ENCODE results near the gene KPNA3. TPM values are rescaled to one million over a fixed set of nuclear protein-coding genes. Genes with fewer than 3 reads are reported as not detected.

The KPNA3 gene
- total and polyA plus RNA-seq, 2 donors (not counting 1 experiment from before 2014, with no cell fraction given), result 37.0 to 68.3 TPM

GRCh38 chr13:49676581-49677298 lies 115.7 kb downstream of the KPNA3 start:
- Histone ChIP-seq H3K27me3 (ENCODE audit: control insufficient read depth, insufficient read depth, low read length) (no peaks in the 10 kb centered on the region), H3K9ac (ENCODE audit: insufficient read depth, low read length) (no peak overlapping the region), H3K4me1 (ENCODE audit: control insufficient read depth, extremely low read depth, insufficient read depth, low read length) (no peaks in the 10 kb centered on the region), H3K9me3 (ENCODE audit: control insufficient read depth, insufficient read depth, low read depth, low read length) (no peaks in the 10 kb centered on the region), H3K4me2 (ENCODE audit: extremely low read depth, insufficient read depth, low read length) (no peak overlapping the region), H3K27ac (ENCODE audit: insufficient read depth, low read length) (no peak overlapping the region), H2AFZ (ENCODE audit: low read length) (no peak overlapping the region), H3K36me3 (ENCODE audit: control insufficient read depth, insufficient read depth, low read length) (no peaks in the 10 kb centered on the region), H4K20me1 (ENCODE audit: control insufficient read depth, extremely low read depth, insufficient read depth, low read length) (no peaks in the 10 kb centered on the region), H3K79me2 (ENCODE audit: control insufficient read depth, insufficient read depth, low read length) (peaks cover 3% of the 10 kb centered on the region), H3K4me3 (replicated peaks in 1 of 4; ENCODE audit: control extremely low read depth in 1 of 4, insufficient read depth in 1 of 4, low read depth in 3 of 4, low read length in 4 of 4) (no peak overlapping the region)
- TF ChIP-seq CTCF (conservative IDR thresholded peaks at IDR 0.05 in 1 of 2, IDR thresholded peaks at IDR 0.05 in 1 of 2; ENCODE audit: low read depth in 1 of 2, low read length in 2 of 2) (no peak), EZH2 (IDR thresholded peaks at IDR 0.05; ENCODE audit: low read length, missing control alignments) (no peak)
- DNase-seq (ENCODE audit: low read depth in 2 of 2), result no peak

GRCh38 chr13:49670828-49671227 lies 121.7 kb downstream of the KPNA3 start:
- no peak overlapping the region for H3K4me3 ChIP-seq (replicated peaks in 1 of 4; ENCODE audit: control extremely low read depth in 1 of 4, insufficient read depth in 1 of 4, low read depth in 3 of 4, low read length in 4 of 4)
- H3K27ac ChIP-seq (ENCODE audit: insufficient read depth, low read length), result no peak overlapping the region
- no peak overlapping the region for H2AFZ ChIP-seq (ENCODE audit: low read length)
- H3K4me1 ChIP-seq (ENCODE audit: control insufficient read depth, extremely low read depth, insufficient read depth, low read length), result no peaks in the 10 kb centered on the region
- TF ChIP-seq CTCF (conservative IDR thresholded peaks at IDR 0.05 in 1 of 2, IDR thresholded peaks at IDR 0.05 in 1 of 2; ENCODE audit: low read depth in 1 of 2, low read length in 2 of 2) (no peak), EZH2 (IDR thresholded peaks at IDR 0.05; ENCODE audit: low read length, missing control alignments) (no peak)
- H4K20me1 ChIP-seq (ENCODE audit: control insufficient read depth, extremely low read depth, insufficient read depth, low read length), result no peaks in the 10 kb centered on the region
- DNase-seq (ENCODE audit: low read depth in 2 of 2), result no peak
- H3K36me3 ChIP-seq (ENCODE audit: control insufficient read depth, insufficient read depth, low read length), result peaks cover 6% of the 10 kb centered on the region
- H3K79me2 ChIP-seq (ENCODE audit: control insufficient read depth, insufficient read depth, low read length), result no peaks in the 10 kb centered on the region
- H3K4me2 ChIP-seq (ENCODE audit: extremely low read depth, insufficient read depth, low read length), result no peak overlapping the region
- H3K9me3 ChIP-seq (ENCODE audit: control insufficient read depth, insufficient read depth, low read depth, low read length), result no peaks in the 10 kb centered on the region
- H3K9ac ChIP-seq (ENCODE audit: insufficient read depth, low read length), result no peak overlapping the region
- no peaks in the 10 kb centered on the region for H3K27me3 ChIP-seq (ENCODE audit: control insufficient read depth, insufficient read depth, low read length)

GRCh38 chr13:49669735-49670309 lies 122.7 kb downstream of the KPNA3 start:
- Histone ChIP-seq H3K79me2 (ENCODE audit: control insufficient read depth, insufficient read depth, low read length) (no peaks in the 10 kb centered on the region), H3K27me3 (ENCODE audit: control insufficient read depth, insufficient read depth, low read length) (no peaks in the 10 kb centered on the region), H3K4me2 (ENCODE audit: extremely low read depth, insufficient read depth, low read length) (no peak overlapping the region), H3K9ac (ENCODE audit: insufficient read depth, low read length) (no peak overlapping the region), H3K9me3 (ENCODE audit: control insufficient read depth, insufficient read depth, low read depth, low read length) (no peaks in the 10 kb centered on the region), H3K36me3 (ENCODE audit: control insufficient read depth, insufficient read depth, low read length) (peaks cover 7% of the 10 kb centered on the region), H4K20me1 (ENCODE audit: control insufficient read depth, extremely low read depth, insufficient read depth, low read length) (no peaks in the 10 kb centered on the region), H3K27ac (ENCODE audit: insufficient read depth, low read length) (no peak overlapping the region), H3K4me1 (ENCODE audit: control insufficient read depth, extremely low read depth, insufficient read depth, low read length) (no peaks in the 10 kb centered on the region), H3K4me3 (replicated peaks in 1 of 4; ENCODE audit: control extremely low read depth in 1 of 4, insufficient read depth in 1 of 4, low read depth in 3 of 4, low read length in 4 of 4) (no peak overlapping the region), H2AFZ (ENCODE audit: low read length) (no peak overlapping the region)
- DNase-seq (ENCODE audit: low read depth in 2 of 2), result peak; percentile 63 to 86
- TF ChIP-seq EZH2 (IDR thresholded peaks at IDR 0.05; ENCODE audit: low read length, missing control alignments) (no peak), CTCF (conservative IDR thresholded peaks at IDR 0.05 in 1 of 2, IDR thresholded peaks at IDR 0.05 in 1 of 2; ENCODE audit: low read depth in 1 of 2, low read length in 2 of 2) (peak; percentile 77 to 92)
